Common myeloid progenitor, CD34-positive (primary cell): Measurements from ENCODE around the gene HYAL1.
A peak's percentile ranks its signal among the peaks of the same experiment; 100 is the strongest.

ENCODE experiments used
- CTCF ChIA-PET: fragments of 350-600 bp; sonication (Branson Sonifier 250); formaldehyde crosslinking; loops from one replicate; lab custom pipeline; 2021; ENCODE audit warnings: antibody characterized with exemption; lab: Charles Lee
- POLR2A ChIA-PET: fragments of 350-600 bp; sonication (Branson Sonifier 250); formaldehyde crosslinking; loops from one replicate; lab custom pipeline; 2021; ENCODE audit warnings: antibody characterized with exemption; lab: Charles Lee
- DNase-seq, 3 donors: peaks; one replicate each; pipeline versions ENCODE4 v3.0.0 to v3.0.0-alpha.2; 2013
- H3K27ac ChIP-seq, 2 experiments: 1 replicate in 1 of 2; 2 replicates in 1 of 2; pipeline ENCODE4 v1.7.0; 2013; ENCODE audit warnings: inconsistent platforms in 2 of 2, low read length in 2 of 2, mild to moderate bottlenecking in 2 of 2, low read depth in 1 of 2, moderate library complexity in 1 of 2; ENCODE audit not compliant: severe bottlenecking in 2 of 2, insufficient read depth in 1 of 2, poor library complexity in 1 of 2
- H3K27me3 ChIP-seq, 5 experiments: replicated peaks in 2 of 5; 1 replicate in 3 of 5; 2 replicates in 2 of 5; pipeline versions ENCODE4 v1.6.1 to v1.7.0; 2013; ENCODE audit warnings: low read length in 4 of 5, mild to moderate bottlenecking in 2 of 5, moderate library complexity in 2 of 5, inconsistent platforms in 1 of 5; ENCODE audit not compliant: insufficient read depth in 5 of 5, control insufficient read depth in 4 of 5
- H3K36me3 ChIP-seq, 4 experiments: 1 replicate in 2 of 4; 2 replicates in 2 of 4; pipeline versions ENCODE4 v1.6.1 to v1.7.0; 2013; ENCODE audit warnings: low read length in 3 of 4, control low read depth in 1 of 4, mild to moderate bottlenecking in 1 of 4; ENCODE audit not compliant: control insufficient read depth in 4 of 4, insufficient read depth in 4 of 4
- H3K4me1 ChIP-seq, 4 experiments: 1 replicate in 3 of 4; 2 replicates in 1 of 4; pipeline versions ENCODE4 v1.6.1 to v1.7.1; 2013; ENCODE audit warnings: low read length in 3 of 4, mild to moderate bottlenecking in 3 of 4, control low read depth in 1 of 4, inconsistent platforms in 1 of 4, moderate library complexity in 1 of 4; ENCODE audit not compliant: control insufficient read depth in 4 of 4, insufficient read depth in 4 of 4; ENCODE audit errors: control extremely low read depth in 1 of 4
- H3K4me3 ChIP-seq, 7 experiments: 1 replicate in 4 of 7; 2 replicates in 3 of 7; pipeline versions ENCODE4 v1.5.1 to v1.7.0; 2013; ENCODE audit warnings: mild to moderate bottlenecking in 7 of 7, low read length in 6 of 7, moderate library complexity in 6 of 7, inconsistent platforms in 2 of 7, low read depth in 2 of 7, control low read depth in 1 of 7; ENCODE audit not compliant: insufficient read depth in 4 of 7, control insufficient read depth in 1 of 7; ENCODE audit errors: extremely low read depth in 1 of 7
- H3K9me3 ChIP-seq, 5 experiments: 1 replicate in 4 of 5; 2 replicates in 1 of 5; pipeline versions ENCODE4 v1.6.1 to v1.7.1; 2013; ENCODE audit warnings: low read length in 4 of 5, mild to moderate bottlenecking in 2 of 5, inconsistent platforms in 1 of 5, low read depth in 1 of 5, moderate library complexity in 1 of 5; ENCODE audit not compliant: control insufficient read depth in 4 of 5, insufficient read depth in 2 of 5; ENCODE audit errors: control extremely low read depth in 1 of 5
- WGBS: methylation state at CpG from one replicate; pipeline ENCODE4 v1.1.5; 2013; ENCODE audit not compliant: insufficient coverage; 5-methylcytosine and 5-hydroxymethylcytosine counted together

The HYAL1 gene

GRCh38 chr3:50292159-50293078, 11.0 kb downstream of the HYAL1 start, which contains the start of gene IFRD2:
Gene IFRD2 (minus strand): TSS chr3:50292429. CDS start chr3:50292274, 155 bp downstream.
- 2% methylated on average over 58 of the region's 67 CpGs for WGBS
- peaks cover 2 to 52% (median 34%) of the 10 kb centered on the region in 4 experiments for H3K36me3 ChIP-seq
- no peaks in the 10 kb centered on the region for H3K9me3 ChIP-seq
- H3K27ac ChIP-seq: peak within 1 kb of the TSS; percentile 61 to 82
- peaks cover 3 to 28% (median 23%) of the 10 kb centered on the region in 4 experiments for H3K4me1 ChIP-seq
- no peaks in the 10 kb centered on the region for H3K27me3 ChIP-seq
- DNase-seq: peak; percentile 97 to 98 (median 98)
- CTCF ChIA-PET: interaction anchor here (0.6 to 2.0 kb wide), 8 partner anchors 11 to 73 kb away, joined by 3 to 9 read pairs (median 4); partner anchors contain the start of genes HYAL1 and LSMEM2
- POLR2A ChIA-PET: interaction anchor here (0.6 to 1.3 kb wide), 3 partner anchors 14 to 60 kb away, joined by 3 read pairs; no protein-coding TSS in a partner anchor
- peak within 1 kb of the TSS; percentile 63 to 94 (median 81) for H3K4me3 ChIP-seq

- Histone ChIP-seq H3K4me1 (peaks cover 3 to 25% (median 19%) of the 10 kb centered on the region in 4 experiments), H3K27me3 (no peaks in the 10 kb centered on the region), H3K27ac (no peak overlapping the region), H3K4me3 (no peak overlapping the region), H3K36me3 (peaks cover 2 to 52% (median 36%) of the 10 kb centered on the region in 4 experiments), H3K9me3 (no peaks in the 10 kb centered on the region)
- WGBS: 95% methylated on average over 14 of the region's 16 CpGs
- no peak for DNase-seq
- ChIA-PET POLR2A (no interaction called here), CTCF (interaction anchor here (1.5 to 3.4 kb wide), 3 partner anchors 15 to 34 kb away, joined by 4 to 10 read pairs (median 6); no protein-coding TSS in a partner anchor)
Observed at GRCh38 chr3:50290161-50290641, 13.2 kb downstream of the HYAL1 start.

- WGBS: 100% methylated on average over 6 of the region's 6 CpGs
- no peaks in the 10 kb centered on the region for H3K9me3 ChIP-seq
- DNase-seq: no peak
- H3K36me3 ChIP-seq: peaks cover 2 to 49% (median 36%) of the 10 kb centered on the region in 4 experiments
- ChIA-PET CTCF (interaction anchor here (0.7 to 3.4 kb wide), 8 partner anchors 8 to 35 kb away, joined by 3 to 10 read pairs (median 3); partner anchors contain the start of genes HYAL3 and NAA80), POLR2A (no interaction called here)
- peaks cover 3 to 25% (median 19%) of the 10 kb centered on the region in 4 experiments for H3K4me1 ChIP-seq
- no peak overlapping the region for H3K4me3 ChIP-seq
- H3K27me3 ChIP-seq: no peaks in the 10 kb centered on the region
- no peak overlapping the region for H3K27ac ChIP-seq
Observed at GRCh38 chr3:50289130-50289529, 14.2 kb downstream of the HYAL1 start.

GRCh38 chr3:50288387-50289007, 14.9 kb downstream of the HYAL1 start:
- Histone ChIP-seq H3K4me3 (no peak overlapping the region), H3K9me3 (no peaks in the 10 kb centered on the region), H3K27ac (no peak overlapping the region), H3K27me3 (no peaks in the 10 kb centered on the region), H3K36me3 (peaks cover 2 to 49% (median 36%) of the 10 kb centered on the region in 4 experiments), H3K4me1 (peaks cover 3 to 25% (median 19%) of the 10 kb centered on the region in 4 experiments)
- WGBS: 97% methylated on average over 13 of the region's 23 CpGs
- ChIA-PET CTCF (interaction anchor here (0.7 to 3.4 kb wide), 8 partner anchors 9 to 28 kb away, joined by 3 to 10 read pairs (median 3); partner anchors contain the start of genes HYAL3, LSMEM2 and NAA80), POLR2A (no interaction called here)
- DNase-seq: no peak

GRCh38 chr3:50287262-50287661, 16.1 kb downstream of the HYAL1 start:
- POLR2A ChIA-PET: no interaction called here
- Histone ChIP-seq H3K27ac (no peak overlapping the region), H3K4me3 (no peak overlapping the region), H3K36me3 (peaks cover 2 to 49% (median 36%) of the 10 kb centered on the region in 4 experiments), H3K4me1 (peaks cover 3 to 17% (median 13%) of the 10 kb centered on the region in 4 experiments), H3K9me3 (no peaks in the 10 kb centered on the region), H3K27me3 (no peaks in the 10 kb centered on the region)
- no CpG with 5 or more reads among the region's 1 CpG for WGBS
- no peak for DNase-seq
- CTCF ChIA-PET: interaction anchor here (0.7 to 3.4 kb wide), 4 partner anchors 9 to 27 kb away, joined by 3 to 10 read pairs (median 3); partner anchors contain the start of genes HYAL3 and NAA80

- ChIA-PET POLR2A (no interaction called here), CTCF (interaction anchor here (1.5 kb wide), 1 partner anchor 13 kb away, joined by 3 read pairs; the partner anchor contains the start of genes HYAL3 and NAA80)
- no peaks in the 10 kb centered on the region for H3K27me3 ChIP-seq
- peaks cover 2 to 49% (median 36%) of the 10 kb centered on the region in 4 experiments for H3K36me3 ChIP-seq
- WGBS: 92% methylated on average over 25 of the region's 28 CpGs
- H3K27ac ChIP-seq: no peak overlapping the region
- no peak overlapping the region for H3K4me3 ChIP-seq
- no peak for DNase-seq
- H3K4me1 ChIP-seq: peaks cover 3 to 14% (median 9%) of the 10 kb centered on the region in 4 experiments
- H3K9me3 ChIP-seq: no peaks in the 10 kb centered on the region
Observed at GRCh38 chr3:50286322-50287227, 16.8 kb downstream of the HYAL1 start.
